Hematopoietic multipotent progenitor cell (in vitro differentiated cells): ENCODE data around the gene PEX11G. TPM values are rescaled to one million over a fixed set of nuclear protein-coding genes. Genes with fewer than 3 reads are reported as not detected.
"Not testable (repeated sequence)": the region's sequence is repeated elsewhere in the genome, so short reads cannot be mapped to it uniquely, and the experiment has no call there.

Experiments
- DNase-seq, 3 donors: peaks; one replicate each; pipeline ENCODE4 v3.0.0-alpha.2; 2011 to 2015; ENCODE audit warnings: low read depth in 2 of 3, low spot score in 2 of 3
- total RNA-seq: library from RNA; depleted of rRNA; stranded (reverse); fragments of >200 nt; gene quantifications from one replicate; pipeline ENCODE4 v1.2.3, GENCODE V29; 2012

Gene PEX11G
- total RNA-seq, 1 donor = 4.8 TPM

DNA sequence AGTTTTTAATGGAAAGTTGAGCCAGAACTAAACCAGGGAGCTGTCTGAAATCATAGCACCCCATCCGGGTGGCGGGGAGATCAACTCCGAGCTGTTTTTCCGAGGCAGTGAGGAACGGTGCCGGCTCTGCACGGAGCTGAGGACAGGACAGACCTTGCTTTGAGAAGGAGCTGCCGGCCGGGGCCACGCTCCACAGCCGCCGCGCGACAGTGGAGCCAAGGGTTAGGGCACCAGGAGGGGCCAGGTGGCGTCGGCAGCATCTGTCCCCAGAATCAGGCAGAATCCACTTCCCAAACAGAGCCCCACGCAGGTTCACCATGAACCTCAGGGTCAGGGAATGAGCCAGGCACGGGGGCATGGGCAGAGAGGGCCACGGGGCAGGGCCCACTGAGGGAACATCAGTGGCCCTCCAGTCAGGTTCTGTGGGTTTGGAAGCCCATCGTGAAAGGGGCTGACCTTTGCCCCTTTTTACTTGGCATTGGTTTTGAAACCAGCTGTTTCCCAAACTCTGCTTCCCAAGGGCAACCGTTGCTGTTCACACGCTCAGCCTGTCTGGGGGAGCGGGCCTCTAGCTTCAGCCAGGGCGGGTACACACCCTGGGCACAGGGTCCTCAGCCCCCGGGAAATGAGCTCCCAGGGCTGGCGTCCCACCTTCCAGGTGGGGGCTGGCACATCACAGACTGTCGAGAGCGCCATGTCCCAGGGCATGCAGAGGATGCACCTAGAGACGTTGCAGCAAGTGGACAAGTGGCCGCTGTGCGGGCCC is 18.1 kb downstream of the PEX11G start:
- no peak for DNase-seq

DNA sequence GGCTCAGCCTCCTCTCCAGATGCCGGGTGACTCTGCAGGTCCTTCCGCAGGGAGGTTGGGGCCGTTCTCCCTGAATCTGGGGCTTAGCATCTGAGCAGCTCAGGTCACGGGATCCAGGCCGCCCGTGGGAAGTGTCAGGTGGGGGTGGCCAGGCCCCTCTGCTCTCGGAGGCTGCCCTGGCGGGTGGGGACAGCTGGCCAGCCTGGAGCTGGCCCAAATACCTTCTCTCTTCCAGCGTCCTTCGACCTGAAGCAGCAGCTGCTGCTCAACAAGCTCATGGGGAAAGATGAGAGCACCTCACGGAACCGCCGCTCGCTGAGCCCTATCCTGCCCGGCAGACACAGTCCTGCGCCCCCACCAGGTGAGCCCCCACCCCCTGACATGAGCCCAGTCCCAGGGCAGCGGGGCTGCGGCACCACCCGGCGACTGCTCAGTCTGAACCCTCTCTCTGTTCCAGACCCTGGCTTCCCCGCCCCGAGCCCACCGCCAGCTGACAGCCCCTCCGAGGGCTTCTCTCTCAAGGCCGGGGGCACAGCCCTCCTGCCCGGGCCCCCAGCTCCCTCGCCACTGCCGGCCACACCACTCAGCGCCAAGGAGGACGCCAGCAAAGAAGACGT is 19.1 kb downstream of the PEX11G start:
- DNase-seq = no peak

DNA sequence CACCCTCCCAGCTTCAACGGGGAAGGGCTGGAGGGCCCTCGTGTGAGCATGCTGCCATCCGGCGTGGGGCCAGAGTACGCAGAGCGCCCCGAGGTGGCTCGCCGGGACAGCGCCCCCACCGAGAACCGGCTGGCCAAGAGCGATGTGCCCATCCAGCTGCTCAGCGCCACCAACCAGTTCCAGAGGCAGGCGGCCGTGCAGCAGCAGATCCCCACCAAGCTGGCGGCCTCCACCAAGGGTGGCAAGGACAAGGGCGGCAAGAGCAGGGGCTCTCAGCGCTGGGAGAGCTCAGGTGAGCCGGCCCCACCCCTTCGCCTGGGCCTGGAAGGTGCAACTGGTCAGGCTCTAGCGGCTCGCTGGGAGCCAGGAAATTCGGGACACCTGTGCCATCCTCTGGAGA is 20.0 kb downstream of the PEX11G start:
- no peak for DNase-seq

DNA sequence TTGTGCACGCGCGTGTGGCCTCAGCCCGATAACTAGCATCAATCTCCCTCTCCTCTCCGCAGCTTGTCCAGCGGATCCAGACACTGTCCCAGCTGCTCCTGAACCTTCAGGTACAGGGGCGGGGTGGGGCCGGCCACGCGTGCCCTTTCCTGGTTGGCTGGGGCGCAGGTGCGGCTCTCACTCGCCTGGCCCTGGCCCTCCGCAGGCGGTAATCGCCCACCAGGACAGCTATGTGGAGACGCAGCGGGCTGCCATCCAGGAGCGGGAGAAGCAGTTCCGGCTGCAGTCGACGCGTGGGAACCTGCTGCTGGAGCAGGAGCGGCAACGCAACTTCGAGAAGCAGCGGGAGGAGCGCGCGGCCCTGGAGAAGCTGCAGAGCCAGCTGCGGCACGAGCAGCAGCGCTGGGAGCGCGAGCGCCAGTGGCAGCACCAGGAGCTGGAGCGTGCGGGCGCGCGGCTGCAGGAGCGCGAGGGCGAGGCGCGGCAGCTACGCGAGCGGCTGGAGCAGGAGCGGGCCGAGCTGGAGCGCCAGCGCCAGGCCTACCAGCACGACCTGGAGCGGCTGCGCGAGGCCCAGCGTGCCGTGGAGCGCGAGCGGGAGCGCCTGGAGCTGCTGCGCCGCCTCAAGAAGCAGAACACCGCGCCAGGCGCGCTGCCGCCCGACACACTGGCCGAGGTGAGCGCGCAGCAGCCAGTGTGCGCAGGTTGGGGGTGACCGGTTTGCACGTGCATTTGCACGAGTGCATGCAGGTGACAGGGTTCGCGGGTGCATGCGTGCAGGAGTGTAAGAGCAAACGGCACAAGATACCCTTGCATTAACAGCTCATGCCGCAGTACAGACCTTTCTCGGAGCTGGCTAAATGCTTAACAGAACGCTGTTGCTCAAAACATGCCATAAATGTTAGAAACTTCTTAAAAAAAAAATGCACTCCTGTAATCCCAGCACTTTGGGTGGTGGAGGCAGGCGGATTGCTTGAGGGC is 21.5 kb downstream of the PEX11G start:
- no peak for DNase-seq

DNA sequence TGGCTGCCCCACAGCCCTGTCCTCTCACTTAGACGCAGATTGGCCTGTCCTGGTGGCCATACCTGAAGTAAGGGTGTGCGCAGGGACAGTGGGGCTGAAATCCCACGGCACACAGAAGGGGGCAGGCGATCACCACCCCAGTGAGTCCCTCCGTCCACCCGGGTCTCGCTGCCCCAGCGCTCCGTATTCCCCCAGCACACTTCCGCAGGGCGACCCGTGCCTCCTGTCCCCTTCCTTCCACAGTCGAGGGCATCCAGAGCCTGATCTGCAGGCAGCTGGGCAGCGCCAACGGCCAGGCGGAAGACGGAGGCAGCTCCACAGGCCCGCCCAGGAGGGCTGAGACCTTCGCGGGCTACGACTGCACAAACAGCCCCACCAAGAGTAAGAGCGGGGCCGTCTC is 25.3 kb downstream of the PEX11G start:
- DNase-seq = no peak

DNA sequence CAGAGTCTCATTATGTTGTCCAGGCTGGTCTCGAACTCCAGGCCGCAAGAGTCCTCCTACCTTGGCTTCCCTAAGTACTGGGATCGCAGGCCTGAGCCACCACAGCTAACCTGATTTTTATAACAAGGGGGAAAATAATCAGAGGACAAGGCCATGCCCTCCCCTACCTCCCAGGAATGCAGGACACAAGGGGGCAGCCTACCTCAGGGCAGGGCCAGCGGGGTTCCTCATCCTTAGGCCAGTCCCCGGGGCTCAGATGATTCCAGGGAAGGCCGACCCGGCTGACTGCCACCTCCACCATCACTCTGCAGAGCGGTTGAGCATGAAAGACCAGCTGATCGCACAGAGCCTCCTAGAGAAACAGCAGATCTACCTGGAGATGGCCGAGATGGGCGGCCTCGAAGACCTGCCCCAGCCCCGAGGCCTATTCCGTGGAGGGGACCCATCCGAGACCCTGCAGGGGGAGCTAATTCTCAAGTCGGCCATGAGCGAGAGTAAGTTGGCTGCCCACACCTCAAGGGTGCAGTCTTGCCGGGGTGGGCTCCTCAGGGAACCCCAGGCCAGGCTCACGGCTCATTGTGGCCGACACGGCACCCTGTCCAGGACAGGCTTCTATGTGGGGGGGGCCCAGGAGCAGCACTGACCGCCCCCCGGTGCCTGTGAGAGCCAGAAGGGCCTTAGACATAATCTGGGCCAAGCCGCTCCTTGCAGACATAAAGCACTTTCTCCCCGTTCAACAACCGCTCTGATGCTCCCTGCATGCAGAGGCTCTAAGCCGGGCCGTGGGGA is 26.8 kb downstream of the PEX11G start:
- no peak for DNase-seq

DNA sequence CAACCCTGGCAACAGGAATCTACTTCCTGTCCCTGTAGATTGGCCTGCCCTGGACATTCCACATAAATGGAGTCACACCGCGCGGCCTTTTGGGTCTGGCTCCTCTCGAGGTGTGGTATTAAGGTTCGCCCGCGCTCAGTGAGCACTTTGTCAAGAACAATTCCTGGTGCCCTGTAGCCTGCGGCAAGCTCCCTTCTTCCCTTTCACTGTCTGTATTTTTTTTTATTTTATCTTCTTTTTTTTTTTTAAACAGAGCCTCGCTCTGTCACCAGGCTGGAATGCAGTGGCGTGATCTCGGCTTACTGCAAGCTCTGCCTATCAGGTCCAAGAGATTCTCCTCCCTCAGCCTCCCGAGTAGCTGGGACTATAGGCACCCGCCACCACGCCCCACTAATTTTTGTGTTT is 28.3 kb downstream of the PEX11G start:
- no peak for DNase-seq

DNA sequence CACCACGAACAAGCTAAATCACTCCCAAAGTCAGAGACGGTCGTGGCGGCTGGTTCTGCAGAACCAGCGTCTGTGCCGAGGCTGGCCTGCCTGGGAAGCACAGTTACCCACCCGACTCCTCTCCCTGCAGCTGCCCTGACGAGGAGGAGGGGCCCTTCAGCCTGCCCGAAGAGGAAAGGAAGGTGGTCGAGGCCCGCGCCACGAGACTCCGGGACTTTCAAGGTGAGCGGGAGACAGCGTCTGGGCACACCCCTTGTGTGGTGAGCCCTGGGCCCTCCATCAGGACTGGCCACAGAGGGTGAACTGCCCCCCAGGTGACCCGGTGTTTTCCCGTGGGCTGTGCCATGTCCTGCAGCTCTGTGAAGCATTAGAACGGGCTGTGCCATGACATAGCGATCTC is 29.1 kb downstream of the PEX11G start:
- no peak for DNase-seq

DNA sequence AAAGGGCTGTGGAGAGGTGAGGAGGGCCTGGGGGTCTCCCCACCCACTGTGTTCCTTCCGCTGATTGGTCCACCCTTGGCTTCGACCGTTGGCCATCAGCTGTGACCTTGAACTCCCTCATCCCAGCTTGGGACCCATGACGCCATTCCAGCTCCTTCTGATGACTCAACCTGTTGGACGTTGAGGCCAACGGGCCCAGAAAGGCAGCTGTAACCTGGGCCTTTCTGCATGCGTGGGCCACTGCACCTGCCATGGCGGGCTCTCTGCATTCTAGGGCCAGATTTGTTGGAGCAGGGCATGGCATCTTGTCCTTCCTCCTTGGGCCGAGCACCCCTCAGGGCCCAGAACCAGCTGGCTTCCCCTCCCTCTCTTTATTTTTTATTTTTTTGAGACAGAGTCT is 30.2 kb downstream of the PEX11G start:
- no peak for DNase-seq

DNA sequence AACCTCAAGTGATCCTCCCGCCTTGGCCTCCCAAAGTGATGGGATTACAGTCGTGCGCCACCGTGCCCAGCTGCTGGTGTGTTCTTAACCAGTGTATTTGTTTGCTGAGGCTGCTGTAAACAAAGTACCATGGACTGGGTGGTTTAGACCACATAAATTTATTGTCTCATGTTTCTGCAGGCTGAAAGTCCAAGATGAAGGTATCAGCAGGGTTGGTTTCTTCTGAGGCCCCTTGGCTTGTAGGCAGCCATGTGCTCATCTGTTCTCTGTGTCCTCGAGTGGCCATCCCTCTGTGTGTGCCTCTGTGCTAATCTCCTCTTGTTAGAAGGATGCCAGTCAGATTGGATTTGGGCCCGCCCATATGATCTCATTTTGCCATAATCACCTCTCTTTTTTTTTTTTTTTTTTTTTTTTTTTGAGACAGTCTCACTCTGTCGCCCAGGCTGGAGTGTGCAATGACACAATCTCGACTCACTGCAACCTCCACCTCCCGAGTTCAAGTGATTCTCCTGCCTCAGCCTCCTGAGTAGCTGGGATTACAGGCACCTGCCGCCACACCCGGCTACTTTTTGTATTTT is 31.8 kb downstream of the PEX11G start:
- no peak for DNase-seq

DNA sequence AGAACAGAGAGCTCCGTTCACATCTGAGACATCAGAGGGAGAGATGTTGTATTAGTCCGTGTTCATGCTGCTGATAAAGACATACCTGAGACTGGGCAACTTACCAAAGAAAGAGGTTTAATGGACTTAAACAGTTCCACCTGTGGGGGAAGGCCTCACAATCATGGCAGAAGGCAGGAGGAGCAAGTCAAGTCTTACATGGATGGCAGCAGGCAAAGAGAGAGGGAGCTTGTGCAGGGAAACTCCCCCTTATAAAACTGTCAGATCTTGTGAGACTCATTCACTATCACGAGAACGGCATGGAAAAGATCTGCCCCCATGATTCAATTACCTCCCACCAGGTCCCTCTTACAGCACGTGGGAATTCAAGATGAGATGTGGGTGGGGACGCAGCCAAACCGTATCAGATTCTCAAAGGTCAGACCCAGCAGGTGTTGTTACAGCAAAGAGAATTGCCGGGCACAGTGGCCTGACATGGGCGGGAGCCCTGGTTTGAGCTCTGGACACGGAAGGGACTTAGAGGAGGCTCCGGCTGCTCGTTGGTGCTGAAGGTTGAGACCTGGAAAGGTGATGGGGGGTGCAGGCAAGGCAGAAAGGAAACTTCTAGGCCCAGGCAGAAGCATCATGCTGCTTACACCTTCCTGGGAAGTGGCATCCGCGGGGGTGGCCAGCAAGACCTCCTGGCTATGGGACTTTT is 33.1 kb downstream of the PEX11G start:
- no peak for DNase-seq

DNA sequence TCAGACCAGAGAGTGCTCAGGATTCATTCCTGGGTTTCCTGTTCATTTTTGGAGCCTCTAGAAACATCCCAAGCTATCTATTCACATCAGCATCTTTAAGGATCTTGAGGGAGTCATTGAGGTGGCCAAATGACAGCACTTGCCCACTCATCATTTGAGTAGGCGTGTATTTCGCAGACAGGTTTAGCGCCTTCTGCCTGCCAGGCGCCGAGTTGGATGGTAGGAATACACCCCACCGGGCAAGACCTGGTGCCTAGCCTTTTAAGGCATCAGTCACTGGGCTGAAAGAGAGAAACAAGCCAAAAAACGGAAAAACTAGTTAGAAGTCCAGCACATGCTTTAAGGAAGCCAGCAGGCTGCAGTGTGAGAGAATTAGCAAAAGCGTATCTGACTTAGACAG is 33.8 kb downstream of the PEX11G start:
- DNase-seq = no peak

DNA sequence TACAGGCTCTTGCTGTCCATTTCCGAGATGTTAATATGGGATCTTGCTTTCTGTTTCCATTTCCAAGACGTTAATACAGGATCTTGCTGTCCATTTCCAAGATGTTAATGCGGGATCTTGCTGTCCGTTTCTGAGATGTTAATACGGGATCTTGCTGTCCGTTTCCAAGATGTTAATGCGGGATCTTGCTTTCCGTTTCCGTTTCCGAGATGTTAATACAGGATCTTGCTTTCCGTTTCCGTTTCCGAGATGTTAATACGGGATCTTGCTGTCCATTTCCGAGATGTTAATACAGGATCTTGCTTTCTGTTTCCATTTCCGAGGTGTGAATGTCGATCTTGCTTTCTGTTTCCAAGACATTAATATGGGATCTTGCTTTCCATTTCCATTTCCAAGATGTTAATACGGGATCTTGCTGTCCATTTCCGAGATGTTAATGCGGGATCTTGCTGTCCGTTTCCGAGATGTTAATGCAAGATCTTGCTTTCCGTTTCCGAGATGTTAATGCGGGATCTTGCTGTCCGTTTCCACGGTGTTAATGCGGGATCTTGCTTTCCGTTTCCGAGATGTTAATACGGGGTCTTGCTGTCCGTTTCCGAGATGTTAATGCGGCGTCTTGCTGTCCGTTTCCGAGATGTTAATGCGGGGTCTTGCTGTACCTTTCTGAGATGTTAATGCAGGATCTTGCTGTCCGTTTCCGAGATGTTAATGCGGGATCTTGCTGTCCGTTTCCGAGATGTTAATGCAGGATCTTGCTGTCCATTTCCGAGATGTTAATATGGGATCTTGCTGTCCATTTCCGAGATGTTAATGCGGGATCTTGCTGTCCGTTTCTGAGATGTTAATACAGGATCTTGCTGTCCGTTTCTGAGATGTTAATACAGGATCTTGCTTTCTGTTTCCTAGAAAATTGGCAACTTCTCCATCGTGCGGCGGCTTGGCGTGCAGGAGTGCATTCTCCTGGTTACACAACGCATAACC is 38.3 kb downstream of the PEX11G start:
- DNase-seq = peak in 2 of 3 donors; percentile 27 to 41

DNA sequence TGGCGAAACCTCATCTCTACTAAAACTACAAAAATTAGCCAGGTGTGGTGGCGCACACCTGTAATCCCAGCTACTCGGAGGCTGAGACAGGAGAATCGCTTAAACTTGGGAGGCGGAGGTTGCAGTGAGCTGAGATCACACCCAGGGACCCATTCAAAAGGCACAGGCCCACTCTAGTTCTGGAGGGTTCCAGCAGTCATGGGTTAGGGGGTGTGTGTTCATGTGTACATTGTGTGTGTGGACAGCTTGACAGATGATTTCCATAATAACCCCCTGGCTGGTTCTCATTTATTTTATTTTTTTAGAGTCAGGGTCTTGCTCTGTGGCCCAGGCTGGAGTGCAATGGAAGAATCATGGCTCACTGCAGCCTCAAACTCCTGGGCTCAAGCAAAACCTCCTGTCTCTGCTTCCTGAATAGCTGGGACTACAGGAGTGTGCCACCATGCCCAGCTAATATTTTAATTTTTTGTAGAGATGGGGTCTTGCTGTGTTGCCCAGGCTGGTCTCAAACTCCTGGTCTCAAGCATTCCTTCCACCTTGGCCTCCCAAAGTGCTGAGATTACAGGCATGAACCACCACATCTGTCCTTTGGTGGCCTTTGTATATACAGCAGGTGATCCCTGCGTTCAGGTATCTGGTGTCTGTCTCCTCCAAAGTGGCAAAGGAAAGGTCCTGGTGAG is 39.3 kb downstream of the PEX11G start:
- not testable (repeated sequence) for DNase-seq

DNA sequence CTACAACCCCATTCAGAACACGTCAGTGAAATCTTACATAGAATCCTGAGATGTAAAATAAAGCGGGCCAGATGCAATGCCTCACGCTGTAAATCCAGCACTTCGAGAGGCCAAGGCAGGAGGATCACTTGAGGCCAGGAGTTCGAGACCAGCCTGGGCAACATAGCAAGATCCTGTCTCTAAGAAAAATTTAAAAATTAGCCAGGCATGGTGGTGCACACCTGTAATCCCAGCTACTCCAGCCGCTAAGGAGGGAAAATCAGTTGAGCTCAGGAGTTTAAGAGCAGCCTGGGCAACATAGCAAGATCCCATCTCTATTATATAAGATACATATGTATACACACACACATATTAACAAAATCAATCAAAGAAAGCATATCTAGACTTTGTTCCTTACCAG is 41.2 kb downstream of the PEX11G start:
- no peak for DNase-seq

DNA sequence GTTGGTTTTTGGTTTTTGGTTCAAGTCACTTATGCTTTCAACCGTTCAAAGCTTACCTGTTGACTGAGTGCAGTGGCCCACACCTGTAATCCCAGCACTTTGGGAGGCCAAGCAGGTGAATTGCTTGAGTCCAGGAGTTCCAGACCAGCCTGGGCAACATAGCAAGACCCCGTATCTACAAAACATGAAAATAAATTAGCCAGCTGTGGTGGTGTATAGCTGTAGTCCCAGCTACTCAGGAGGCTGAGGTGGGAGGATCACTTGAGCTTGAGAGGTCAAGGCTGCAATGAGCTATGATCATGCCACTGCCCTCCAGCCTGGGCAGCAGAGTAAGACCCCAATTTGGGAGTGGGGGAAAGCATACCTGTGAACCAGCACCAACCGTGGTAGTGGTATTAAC is 43.7 kb downstream of the PEX11G start:
- no peak for DNase-seq

DNA sequence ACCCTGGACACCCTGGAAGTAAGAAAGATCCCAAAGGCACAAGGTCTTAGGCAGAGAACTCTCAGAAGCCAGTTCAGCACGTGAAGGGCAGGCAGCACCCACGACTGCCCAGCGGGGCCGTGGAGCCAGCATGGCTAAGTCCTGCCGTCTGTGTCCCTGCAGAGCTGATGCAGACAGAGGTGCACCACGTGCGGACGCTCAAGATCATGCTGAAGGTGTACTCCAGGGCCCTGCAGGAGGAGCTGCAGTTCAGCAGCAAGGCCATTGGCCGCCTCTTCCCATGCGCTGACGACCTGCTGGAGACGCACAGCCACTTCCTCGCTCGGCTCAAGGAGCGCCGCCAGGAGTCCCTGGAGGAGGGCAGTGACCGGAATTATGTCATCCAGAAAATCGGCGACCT is 44.8 kb downstream of the PEX11G start:
- no peak for DNase-seq

DNA sequence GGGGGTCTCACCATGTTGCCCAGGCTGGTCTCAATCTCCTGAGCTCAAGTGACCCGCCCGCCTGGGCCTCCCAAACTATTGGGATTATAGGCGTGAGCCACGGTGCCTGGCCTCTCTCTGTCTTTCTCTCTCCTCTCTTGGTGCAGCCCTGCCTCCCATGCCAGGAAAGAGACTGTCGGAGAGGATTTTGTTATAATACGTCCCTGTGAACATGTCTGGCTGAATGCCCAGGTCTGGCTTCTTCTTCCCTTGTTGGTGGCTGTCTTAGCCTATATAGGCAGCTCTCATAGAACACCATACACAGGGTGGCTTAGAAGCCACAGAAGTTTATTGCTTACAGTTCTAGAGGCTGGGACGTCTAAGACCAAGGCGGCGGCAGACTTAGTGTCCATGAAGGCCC is 46.4 kb downstream of the PEX11G start:
- DNase-seq = no peak
